ENCODE data around the gene C2orf68. TPM values are rescaled to one million over a fixed set of nuclear protein-coding genes. Genes with fewer than 3 reads are reported as not detected.

Gene C2orf68
- total RNA-seq, 4 donors from 2014 or later = 15.7 to 21.9 (median 19.7) TPM

- Histone ChIP-seq H3K4me1 (peaks cover 0 to 37% (median 19%) of the 10 kb centered on the region in 4 donors), H3K4me3 (peak overlapping the region in 1 of 4 donors; percentile 38), H3K9me3 (no peaks in the 10 kb centered on the region), H3K36me3 (no peaks in the 10 kb centered on the region), H3K27ac (peak overlapping the region in 3 of 4 donors; percentile 69 to 78 (median 76)), H3K27me3 (no peaks in the 10 kb centered on the region)
- 71 to 73% methylated on average over 3 of the region's 3 CpGs for WGBS, 2 donors
- no peak for TF ChIP-seq EP300 (IDR thresholded peaks at IDR 0.05)
- TF ChIP-seq CTCF (IDR thresholded peaks at IDR 0.05) = no peak
- no peak for TF ChIP-seq POLR2A (IDR thresholded peaks at IDR 0.05)
- no peak for DNase-seq (ENCODE audit: low spot score in 2 of 2)
Observed at GRCh38 chr2:85577063-85577385, 34.8 kb downstream of the C2orf68 start.

- Histone ChIP-seq H3K9me3 (no peaks in the 10 kb centered on the region), H3K27ac (no peak overlapping the region), H3K36me3 (no peaks in the 10 kb centered on the region), H3K27me3 (no peaks in the 10 kb centered on the region), H3K4me3 (no peak overlapping the region), H3K4me1 (peaks cover 0 to 37% (median 19%) of the 10 kb centered on the region in 4 donors)
- DNase-seq (ENCODE audit: low spot score in 2 of 2) = no peak
- no peak for TF ChIP-seq CTCF (IDR thresholded peaks at IDR 0.05)
- no peak for TF ChIP-seq POLR2A (IDR thresholded peaks at IDR 0.05)
- no peak for TF ChIP-seq EP300 (IDR thresholded peaks at IDR 0.05)
- WGBS, 2 donors = 78 to 83% methylated on average over 8 of the region's 8 CpGs
Observed at GRCh38 chr2:85575739-85576138, 36.1 kb downstream of the C2orf68 start.

- DNase-seq (ENCODE audit: low spot score in 2 of 2) = no peak
- Histone ChIP-seq H3K4me3 (no peak overlapping the region), H3K36me3 (no peaks in the 10 kb centered on the region), H3K27me3 (no peaks in the 10 kb centered on the region), H3K4me1 (peaks cover 0 to 6% (median 3%) of the 10 kb centered on the region in 4 donors), H3K9me3 (no peaks in the 10 kb centered on the region), H3K27ac (no peak overlapping the region)
- TF ChIP-seq CTCF (IDR thresholded peaks at IDR 0.05) (no peak), POLR2A (IDR thresholded peaks at IDR 0.05) (no peak), EP300 (IDR thresholded peaks at IDR 0.05) (no peak)
- WGBS, 2 donors = 80 to 87% methylated on average over 4 of the region's 4 CpGs
Observed at GRCh38 chr2:85566265-85566664, 45.6 kb downstream of the C2orf68 start.

GRCh38 chr2:85564144-85564563 is 47.7 kb downstream of the C2orf68 start:
- no peak overlapping the region for H3K4me3 ChIP-seq
- H3K27ac ChIP-seq = no peak overlapping the region
- H3K27me3 ChIP-seq = no peaks in the 10 kb centered on the region
- 86 to 87% methylated on average over 5 of the region's 5 CpGs for WGBS, 2 donors
- H3K36me3 ChIP-seq = peaks cover 0 to 2% (median 0%) of the 10 kb centered on the region in 3 donors
- TF ChIP-seq CTCF (IDR thresholded peaks at IDR 0.05) = no peak
- peak in 1 of 2 donors; percentile 26 for TF ChIP-seq EP300 (IDR thresholded peaks at IDR 0.05)
- TF ChIP-seq POLR2A (IDR thresholded peaks at IDR 0.05) = no peak
- H3K9me3 ChIP-seq = no peaks in the 10 kb centered on the region
- peaks cover 0 to 24% (median 17%) of the 10 kb centered on the region in 4 donors for H3K4me1 ChIP-seq
- DNase-seq (ENCODE audit: low spot score in 2 of 2) = no peak

- TF ChIP-seq CTCF (IDR thresholded peaks at IDR 0.05) = peak in 4 of 5 experiments; percentile 6 to 85 (median 42)
- peak; percentile 73 to 95 for TF ChIP-seq EP300 (IDR thresholded peaks at IDR 0.05)
- peak; percentile 69 to 71 for TF ChIP-seq POLR2A (IDR thresholded peaks at IDR 0.05)
- WGBS, 2 donors = 4% methylated on average over 51 to 61 of the region's 64 CpGs
- peak; percentile 92 for DNase-seq (ENCODE audit: low spot score in 2 of 2)
- Histone ChIP-seq H3K4me1 (peaks cover 0 to 30% (median 17%) of the 10 kb centered on the region in 4 donors), H3K27ac (peak within 1 kb of the TSS; percentile 80 to 92 (median 90)), H3K36me3 (peaks cover 0 to 25% (median 0%) of the 10 kb centered on the region in 3 donors), H3K4me3 (peak within 1 kb of the TSS; percentile 77 to 89 (median 82)), H3K27me3 (no peaks in the 10 kb centered on the region), H3K9me3 (no peaks in the 10 kb centered on the region)
Observed at GRCh38 chr2:85561280-85562212, 50.3 kb downstream of the C2orf68 start, which contains the start of gene GGCX. GGCX (minus strand) TSS chr2:85561493; CDS start chr2:85561428, 65 bp downstream.

Data from tibial nerve (tissue), 4 donors.